Stimulated activated CD4-positive, alpha-beta T cell treated with anti-CD3 and anti-CD28 coated beads, Interleukin-15, amount 100 ng/mL, for 1 hour (primary cell): Measurements from ENCODE around the gene ELANE.

Experiments used
- DNase-seq, 2 donors: peaks; one replicate each; pipeline ENCODE4 v3.0.0-alpha.2; 2020; ENCODE audit warnings: low read depth in 1 of 2, low spot score in 1 of 2

The ELANE gene

GRCh38 chr19:861756-862580 is 9.9 kb downstream of the ELANE start:
- DNase-seq: peak; percentile 36 to 54

GRCh38 chr19:862581-863314 is 10.6 kb downstream of the ELANE start:
- peak; percentile 66 to 67 for DNase-seq

GRCh38 chr19:863315-863620 is 11.2 kb downstream of the ELANE start:
- no peak for DNase-seq

- DNase-seq: no peak
These were observed 14.7 kb downstream of the ELANE start for GRCh38 chr19:866769-867300.

GRCh38 chr19:867301-867793 is 15.2 kb downstream of the ELANE start:
- DNase-seq: no peak

- DNase-seq: no peak
These were observed 15.9 kb downstream of the ELANE start for GRCh38 chr19:867855-868457.

GRCh38 chr19:868458-869244 is 16.5 kb downstream of the ELANE start:
- DNase-seq: no peak

- DNase-seq: no peak
These were observed 17.4 kb downstream of the ELANE start for GRCh38 chr19:869245-870177.

GRCh38 chr19:870314-870713 is 18.2 kb downstream of the ELANE start:
- DNase-seq: no peak

- DNase-seq: no peak
These were observed 18.9 kb downstream of the ELANE start for GRCh38 chr19:870963-871401.

GRCh38 chr19:871446-872265 is 19.6 kb downstream of the ELANE start:
- no peak for DNase-seq

- DNase-seq: peak; percentile 54 to 73
These were observed 20.3 kb downstream of the ELANE start for GRCh38 chr19:872266-872951.

GRCh38 chr19:873084-873483 is 21.0 kb downstream of the ELANE start:
- DNase-seq: peak; percentile 35 to 64

- DNase-seq: no peak
These were observed 21.5 kb downstream of the ELANE start for GRCh38 chr19:873561-874041.

GRCh38 chr19:875265-875879 is 23.3 kb downstream of the ELANE start:
- no peak for DNase-seq

- no peak for DNase-seq
These were observed 24.0 kb downstream of the ELANE start for GRCh38 chr19:876089-876488.

- DNase-seq: no peak
These were observed 24.7 kb downstream of the ELANE start for GRCh38 chr19:876780-877314.
